Activated T-helper 1 cell treated with Interleukin-2 at 50 U/mL for 16 hours (primary cell): ENCODE results near the gene PRRT1.
"Not testable (repeated sequence)": the region's sequence is repeated elsewhere in the genome, so short reads cannot be mapped to it uniquely, and the experiment has no call there.

Experiments used
- DNase-seq: peaks from one replicate; pipeline ENCODE4 v3.0.0-alpha.2; 2020; ENCODE audit warnings: low read depth

Gene PRRT1

DNA sequence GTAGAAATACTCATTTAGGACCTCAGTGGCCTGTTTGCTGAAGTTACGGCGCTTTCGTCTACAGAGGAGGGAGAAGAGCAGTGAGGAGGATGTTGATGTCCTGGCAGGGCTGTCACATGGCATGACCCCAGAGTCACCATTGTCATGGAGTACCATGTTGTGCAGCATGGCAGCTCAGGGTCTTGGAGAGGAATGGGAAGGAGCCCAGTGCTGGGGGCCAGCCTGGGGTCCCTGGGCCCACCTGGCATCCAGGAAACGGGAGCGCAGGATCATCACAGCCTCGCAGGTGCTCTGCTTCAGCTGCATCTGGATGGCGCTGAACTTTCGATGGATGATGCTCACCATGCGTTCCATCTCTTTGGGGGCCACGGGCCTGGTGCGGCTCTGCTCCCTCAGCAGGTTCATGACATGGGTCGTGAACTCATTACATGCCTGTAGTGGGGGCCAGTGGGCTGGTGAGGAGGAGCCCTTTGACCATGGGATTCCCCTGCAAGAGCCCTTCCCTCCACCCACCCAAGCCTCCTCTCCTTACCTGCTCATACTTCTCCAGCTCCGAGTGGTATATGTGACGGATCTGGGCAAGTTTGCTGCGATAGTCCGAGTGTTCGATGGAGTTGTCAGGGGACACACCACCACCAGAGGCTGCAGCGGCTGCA, 36.1 kb upstream of the PRRT1 start:
- not testable (repeated sequence) for DNase-seq

DNA sequence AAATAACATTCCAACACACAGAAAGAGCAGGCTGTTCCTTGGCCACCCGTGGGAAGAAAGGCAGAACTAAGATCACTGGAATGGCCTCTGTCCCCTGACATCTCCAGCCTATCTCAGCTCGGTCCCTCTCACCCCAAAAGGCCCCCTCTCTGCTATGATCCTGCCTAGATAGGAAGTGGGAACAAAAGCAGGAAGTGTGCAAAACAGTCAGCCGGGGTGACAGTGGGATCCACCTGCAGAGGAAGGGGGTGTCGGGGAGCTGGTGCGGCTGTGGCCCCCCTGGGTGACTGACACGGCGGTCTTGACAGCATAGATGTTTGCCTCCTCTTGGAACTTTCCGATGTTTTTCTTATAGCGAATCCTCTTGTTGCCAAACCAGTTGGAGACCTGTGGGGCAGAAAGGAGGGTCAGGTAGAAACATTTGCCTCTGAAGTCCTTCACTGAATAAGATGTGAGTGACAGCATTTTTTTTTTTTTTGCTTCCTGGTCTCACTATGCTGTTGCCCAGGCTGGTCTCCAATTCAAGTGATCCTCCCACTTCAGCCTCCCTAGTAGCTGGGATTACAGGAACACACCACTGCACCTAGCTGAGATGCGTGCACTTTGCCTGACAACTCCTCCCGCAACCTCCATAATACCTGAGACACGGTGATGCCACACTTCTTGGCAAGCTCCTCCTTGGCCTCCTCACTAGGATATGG, 35.4 kb upstream of the PRRT1 start:
- no peak for DNase-seq

DNA sequence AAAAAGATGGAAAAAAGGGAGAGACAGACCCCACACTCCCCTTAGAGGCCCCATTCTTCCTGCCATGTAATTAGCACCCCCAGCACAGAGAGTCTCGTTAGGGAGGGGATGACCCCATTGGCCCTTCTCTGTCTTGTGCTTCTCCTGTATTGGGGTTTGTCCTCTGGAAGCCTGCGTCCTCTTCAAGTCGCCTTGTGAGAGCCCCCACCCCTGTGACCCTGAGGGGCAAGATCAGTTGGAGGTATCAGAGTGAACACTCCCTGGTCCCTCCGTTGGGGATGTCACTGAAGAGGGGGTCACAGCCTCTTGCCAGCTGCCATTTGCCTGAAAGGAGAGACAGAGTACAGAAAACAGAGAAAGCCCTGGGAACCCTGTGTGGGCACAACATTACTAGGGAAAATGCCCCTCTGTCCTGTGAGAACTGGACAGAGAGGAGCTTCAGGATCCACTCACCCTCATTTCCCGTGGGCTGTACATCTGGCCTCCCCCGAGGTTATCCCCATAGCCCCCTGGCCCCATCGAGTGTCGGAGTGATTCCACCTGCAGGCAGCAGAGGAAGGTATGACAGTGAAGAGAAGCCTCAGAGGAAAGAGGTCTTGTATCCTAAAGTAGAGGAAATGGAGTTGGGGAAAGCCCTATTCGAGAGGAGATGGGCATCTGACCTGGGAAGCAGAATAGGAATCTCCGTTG, 34.6 kb upstream of the PRRT1 start:
- not testable (repeated sequence) for DNase-seq

DNA sequence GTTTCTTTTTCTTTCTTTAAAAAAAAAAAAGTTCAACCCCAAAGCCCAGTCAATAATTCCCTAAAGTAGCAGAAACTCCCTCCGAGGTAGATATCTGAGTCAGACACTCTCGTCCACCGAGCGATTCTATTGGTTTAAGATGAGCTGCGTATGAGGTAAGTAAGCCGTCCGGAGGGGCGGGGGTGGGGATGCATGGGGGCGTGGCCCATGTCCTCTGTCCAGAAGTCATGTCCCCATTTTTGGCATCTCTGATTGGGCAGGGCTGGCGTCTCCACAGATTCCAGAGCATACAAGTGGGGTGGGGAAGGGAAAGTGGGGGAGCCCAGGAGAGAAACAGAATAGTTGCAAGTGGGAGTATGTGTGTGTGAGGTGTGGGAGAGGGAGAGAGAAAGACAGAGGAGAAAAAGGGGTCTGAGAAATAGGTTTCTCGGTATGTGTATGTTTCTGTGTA, 34.0 kb upstream of the PRRT1 start:
- not testable (repeated sequence) for DNase-seq

DNA sequence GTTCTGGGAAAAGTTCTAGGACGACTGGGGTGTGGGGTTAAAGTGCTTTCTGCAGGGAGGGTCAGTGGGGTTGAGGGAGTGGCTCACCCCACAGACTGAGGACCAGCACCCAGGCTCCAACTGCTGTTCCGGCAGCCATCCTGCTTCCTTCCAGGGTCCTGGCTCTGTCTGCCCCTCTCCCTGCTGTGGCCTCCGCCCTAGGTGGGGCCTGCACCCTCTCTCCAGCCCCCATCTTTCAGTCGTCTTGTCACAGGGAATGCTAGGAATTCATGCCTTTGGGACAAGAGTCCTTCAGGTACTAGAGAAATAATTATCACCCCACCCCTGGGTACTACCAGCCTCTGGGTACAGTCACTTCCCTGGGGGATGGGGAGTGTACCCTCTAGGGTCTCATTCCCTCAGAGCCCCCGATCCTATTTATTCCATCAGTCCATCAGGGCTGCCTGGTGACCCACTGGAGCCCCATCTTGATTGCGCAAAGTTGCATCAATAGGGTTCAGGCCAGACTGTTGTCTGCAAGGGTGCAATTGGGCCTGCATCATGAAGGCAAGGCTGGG, 32.4 kb upstream of the PRRT1 start, which contains the start of gene AGER:
TSS of gene AGER (minus strand) at position 170 of the 557 bp plus-strand sequence. CDS start at position 139, 31 bp downstream.
- no peak for DNase-seq

DNA sequence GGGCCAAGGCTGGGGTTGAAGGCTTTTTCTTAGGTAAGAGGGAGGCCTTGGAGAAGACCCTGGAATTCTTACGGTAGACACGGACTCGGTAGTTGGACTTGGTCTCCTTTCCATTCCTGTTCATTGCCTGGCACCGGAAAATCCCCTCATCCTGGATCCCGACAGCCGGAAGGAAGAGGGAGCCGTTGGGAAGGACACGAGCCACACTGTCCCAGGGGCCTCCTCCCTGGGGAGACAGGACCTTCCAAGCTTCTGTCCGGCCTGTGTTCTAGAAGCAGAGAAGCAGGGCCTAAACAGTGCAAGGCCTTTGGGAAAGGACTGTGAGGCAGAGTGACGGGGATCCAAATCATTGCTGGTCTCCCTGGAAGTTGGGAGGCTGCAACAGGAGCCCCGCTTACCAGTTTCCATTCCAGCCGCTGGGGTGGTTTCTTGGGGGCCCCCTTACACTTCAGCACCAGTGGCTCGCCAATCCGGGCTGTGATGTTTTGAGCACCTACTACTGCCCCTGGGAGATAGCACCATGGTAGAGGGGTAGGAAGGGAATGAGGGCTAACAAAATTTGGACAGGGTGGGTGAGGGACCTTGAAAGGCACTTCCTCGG, 31.8 kb upstream of the PRRT1 start:
- DNase-seq: no peak

DNA sequence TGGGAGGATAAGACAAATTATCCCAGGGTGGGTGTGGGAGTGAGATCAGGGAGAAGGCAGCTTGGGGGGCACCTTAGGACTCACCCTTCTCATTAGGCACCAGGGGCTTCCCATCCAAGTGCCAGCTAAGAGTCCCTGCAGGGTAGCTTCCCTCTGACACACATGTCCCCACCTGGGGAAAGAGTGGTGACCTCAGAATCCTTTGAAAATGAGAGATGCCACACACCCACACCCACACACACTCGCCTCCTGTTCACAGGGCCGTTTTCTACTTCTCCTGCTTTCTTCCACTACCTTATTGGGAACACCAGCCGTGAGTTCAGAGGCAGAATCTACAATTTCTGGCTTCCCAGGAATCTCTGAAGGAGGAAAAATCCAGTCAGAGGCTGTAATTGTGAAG, 31.3 kb upstream of the PRRT1 start:
- no peak for DNase-seq

DNA sequence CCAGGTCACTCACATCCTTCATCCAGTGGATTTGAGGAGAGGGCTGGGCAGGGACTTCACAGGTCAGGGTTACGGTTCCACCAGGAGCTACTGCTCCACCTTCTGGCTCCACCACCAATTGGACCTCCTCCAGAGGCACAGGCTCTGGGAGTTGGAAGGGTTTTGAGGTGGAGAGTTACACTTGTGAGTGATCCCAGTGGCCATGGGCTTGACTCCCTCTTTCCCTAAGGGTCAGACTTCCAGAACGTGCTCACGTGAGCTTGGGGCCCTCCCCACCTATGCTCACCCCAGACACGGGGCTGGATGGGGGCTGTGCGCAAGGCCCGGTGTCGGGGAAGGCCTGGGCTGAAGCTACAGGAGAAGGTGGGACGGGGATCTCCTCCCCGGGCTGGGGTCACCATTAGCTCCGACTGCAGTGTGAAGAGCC, 30.8 kb upstream of the PRRT1 start:
- no peak for DNase-seq

DNA sequence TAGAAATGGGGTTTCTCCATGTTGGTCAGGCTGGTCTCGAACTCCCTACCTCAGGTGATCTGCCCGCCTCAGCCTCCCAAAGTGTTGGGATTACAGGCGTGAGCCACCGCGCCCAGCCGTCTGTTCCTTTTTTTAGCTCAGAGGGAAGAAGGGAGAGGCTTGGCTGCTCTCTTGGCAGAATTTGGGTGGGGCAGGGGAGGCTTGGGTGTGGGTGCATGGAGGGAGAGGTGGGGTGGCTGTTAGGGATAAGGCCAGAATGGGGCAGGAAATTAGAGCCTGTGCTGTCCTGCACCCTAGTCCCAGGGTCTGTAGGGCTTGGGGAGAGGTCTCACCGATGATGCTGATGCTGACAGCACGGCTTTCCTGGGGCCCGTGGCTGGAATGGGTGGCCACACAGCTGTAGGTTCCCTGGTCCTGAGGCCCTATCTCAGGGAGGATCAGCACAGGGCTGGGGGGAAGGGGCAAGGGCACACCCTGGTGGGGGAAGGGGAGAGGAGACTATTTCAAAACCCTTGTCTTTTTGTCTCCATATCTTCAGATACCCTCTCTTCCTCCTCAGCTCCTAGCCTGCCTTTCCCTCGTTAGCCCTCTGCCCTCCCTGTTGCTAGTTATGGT, 30.3 kb upstream of the PRRT1 start:
- no peak for DNase-seq

DNA sequence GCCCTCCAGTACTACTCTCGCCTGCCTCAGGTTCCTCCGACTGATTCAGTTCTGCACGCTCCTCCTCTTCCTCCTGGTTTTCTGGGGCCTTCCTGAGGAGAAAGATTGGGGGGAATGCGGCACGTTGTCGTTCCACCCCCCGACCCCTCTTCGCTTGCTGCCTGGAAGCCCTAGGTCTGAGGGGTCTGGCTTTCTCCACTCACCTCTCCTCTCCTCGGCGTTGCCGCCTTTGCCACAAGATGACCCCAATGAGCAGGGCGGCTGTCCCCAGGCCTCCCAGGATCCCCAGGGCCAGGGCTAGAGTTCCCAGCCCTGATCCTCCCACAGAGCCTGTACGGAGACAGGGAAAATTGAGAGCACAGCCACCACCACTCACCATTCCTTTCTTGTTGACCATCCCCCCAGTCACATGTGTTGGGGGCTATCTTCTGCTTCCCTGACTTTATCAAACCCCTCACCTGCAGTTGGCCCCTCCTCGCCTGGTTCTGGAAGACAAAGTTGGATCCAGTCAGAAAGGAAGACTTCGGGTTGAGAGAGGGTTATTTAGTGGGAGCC, 29.5 kb upstream of the PRRT1 start:
- no peak for DNase-seq

DNA sequence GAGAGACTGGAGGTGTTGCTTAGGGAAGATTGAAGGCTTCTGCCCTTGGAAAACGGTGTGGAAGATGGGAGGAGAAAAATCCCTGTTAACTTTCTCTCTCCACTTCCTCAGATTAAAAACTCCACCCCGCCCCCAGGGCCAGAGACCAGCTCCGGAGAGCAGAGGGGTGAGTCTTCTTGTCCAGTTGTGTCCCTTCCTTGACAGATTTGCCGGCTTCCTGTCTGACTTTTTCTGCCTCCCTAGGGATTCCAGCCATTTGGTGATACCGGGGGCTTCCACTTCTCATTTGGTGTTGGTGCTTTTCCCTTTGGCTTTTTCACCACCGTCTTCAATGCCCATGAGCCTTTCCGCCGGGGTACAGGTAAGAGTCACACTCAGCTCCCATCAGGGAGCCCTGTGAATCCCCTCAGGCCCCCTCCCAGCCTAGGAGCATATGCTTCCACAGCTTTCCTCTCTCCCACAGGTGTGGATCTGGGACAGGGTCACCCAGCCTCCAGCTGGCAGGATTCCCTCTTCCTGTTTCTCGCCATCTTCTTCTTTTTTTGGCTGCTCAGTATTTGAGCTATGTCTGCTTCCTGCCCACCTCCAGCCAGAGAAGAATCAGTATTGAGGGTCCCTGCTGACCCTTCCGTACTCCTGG, 28.1 kb upstream of the PRRT1 start:
- no peak for DNase-seq

DNA sequence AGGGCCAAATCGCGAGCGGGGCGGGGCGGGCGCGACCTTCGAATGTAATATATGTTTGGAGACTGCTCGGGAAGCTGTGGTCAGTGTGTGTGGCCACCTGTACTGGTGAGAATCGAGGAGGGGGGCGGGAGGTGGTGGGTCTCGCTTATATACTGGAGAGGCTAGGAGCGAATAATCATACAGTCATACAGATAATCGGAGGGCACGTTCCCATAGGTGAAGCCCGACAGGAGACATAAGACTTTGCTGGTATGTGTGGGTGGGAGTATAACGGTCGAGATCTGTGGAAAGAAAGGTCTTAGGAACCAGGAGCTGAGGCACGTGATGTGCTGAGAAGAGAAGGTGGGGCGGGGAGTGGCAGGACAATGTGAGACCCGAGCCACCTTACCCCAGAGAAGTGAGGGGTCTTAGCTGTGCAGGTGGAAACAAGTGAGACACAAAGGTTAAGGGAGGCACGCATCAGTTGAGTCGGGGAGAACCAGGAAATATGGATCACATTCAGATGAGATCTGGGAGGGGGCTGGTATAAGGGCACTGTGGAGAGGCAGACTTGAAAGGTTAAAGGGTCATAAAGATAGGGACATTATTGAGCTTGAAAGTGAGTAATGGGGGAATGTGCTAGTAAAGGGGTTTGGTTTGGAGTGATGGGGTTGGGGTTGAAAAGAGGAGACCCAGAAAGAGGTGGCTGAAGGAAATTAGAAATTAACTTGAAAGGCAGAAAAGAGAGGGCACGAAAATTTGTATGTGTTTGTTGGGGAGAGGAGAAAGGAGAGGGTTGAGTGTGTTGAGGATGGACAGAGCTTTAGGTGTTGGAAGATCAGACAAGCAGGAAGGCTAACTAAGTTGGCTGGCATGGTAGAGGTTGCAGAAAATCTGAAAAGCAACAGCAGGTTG, 27.1 kb upstream of the PRRT1 start:
- no peak for DNase-seq

DNA sequence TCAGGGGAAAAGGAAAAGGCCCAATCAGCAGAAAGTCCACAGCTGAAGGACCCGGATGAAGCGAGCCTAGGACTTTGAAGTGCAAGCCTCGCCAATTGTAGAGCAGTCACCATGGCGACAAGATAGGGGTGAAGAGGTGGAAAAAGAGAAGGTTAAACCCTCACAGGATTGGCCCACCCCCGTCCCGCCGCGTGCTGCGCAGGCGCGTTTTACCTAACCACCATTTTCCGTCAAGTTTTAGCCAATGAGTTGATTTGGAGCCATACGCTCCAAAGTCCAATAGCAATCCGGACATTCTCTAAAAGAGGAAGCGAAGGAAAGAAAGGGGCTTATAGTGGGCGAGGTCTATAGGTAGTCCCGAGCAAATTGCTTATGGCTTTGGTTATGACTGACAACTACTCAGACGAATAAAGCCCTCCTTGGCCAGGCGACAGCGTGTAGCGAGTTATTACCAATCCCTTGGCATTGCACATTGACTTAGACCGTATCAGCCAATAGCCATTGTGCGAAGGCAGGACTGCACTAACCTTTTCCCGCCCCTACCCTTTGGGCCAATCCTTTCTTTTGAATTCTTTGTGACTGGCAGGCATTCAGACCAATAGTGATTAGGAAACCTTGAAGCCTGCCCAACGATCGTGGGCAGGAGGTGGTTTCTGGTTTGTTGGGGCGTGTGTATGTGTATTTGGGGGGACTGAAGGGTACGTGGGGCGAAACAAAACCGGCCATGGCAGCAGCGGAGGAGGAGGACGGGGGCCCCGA, 26.2 kb upstream of the PRRT1 start, which contains the start of gene RNF5:
TSS of gene RNF5 (plus strand) at position 618 of the 759 bp plus-strand sequence. CDS start at position 725, 107 bp downstream.
- peak; percentile 84 for DNase-seq

DNA sequence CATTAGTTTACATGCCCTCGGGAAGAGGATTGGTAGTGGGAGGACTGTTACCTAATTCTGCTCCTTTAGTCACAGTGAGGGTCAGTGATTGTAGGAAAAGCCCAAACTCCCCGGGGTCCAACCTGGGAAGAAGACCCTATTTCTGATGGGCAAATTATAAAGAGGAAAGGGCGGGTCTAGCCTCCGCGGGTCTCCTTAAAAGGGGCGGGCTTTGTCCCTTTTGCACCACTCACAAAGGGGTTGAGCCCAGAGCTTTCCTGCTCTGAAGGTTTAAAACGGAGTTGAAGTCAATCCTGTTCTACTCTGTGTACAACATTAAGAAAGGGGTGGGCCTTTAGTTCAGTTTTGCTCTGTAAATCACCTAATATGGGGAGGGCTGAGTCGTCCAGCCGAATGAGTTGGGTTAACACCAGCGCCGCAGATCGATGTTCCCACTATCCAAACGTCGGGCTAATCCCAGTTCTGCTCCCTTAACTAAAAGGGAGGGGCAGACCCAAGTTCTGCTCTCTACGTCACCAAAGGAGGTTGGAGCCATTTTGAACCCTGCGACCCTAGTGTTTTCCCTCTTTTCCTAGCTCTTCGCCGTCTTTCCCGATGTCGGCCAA, 25.5 kb upstream of the PRRT1 start:
- no peak for DNase-seq

DNA sequence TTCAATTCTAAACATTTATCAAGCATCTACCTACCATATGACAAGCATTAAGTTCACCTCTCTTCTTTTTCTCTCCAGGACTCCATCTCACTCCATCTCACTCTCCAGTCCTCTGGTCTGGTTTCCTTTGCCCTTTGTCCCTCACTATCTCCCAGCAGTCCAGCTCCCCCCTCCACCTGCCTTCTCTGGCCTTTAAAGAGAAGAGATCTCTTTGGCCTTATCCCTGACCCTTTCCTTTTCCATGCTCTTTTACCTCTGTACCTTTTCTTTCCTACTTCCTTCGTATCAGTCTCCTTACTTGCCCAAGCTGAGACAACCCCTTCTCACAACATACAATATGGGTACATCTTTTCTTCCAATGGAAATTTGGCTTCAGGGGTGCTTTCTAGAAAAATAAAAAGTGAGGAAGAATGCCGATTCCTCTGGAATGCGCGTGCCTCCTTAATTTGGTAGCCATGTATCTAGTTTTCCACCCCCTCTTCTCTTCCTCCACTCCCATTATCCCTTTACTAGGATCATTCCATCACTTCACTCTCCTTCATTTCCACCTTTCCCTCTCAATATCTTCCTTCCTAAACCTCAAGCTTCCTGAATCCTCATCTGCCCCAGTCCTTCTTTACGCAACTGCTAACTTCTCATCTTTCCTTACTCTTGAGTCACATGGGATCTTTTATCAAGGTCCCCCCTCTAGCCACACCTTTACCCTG, 24.9 kb upstream of the PRRT1 start:
- DNase-seq: no peak

DNA sequence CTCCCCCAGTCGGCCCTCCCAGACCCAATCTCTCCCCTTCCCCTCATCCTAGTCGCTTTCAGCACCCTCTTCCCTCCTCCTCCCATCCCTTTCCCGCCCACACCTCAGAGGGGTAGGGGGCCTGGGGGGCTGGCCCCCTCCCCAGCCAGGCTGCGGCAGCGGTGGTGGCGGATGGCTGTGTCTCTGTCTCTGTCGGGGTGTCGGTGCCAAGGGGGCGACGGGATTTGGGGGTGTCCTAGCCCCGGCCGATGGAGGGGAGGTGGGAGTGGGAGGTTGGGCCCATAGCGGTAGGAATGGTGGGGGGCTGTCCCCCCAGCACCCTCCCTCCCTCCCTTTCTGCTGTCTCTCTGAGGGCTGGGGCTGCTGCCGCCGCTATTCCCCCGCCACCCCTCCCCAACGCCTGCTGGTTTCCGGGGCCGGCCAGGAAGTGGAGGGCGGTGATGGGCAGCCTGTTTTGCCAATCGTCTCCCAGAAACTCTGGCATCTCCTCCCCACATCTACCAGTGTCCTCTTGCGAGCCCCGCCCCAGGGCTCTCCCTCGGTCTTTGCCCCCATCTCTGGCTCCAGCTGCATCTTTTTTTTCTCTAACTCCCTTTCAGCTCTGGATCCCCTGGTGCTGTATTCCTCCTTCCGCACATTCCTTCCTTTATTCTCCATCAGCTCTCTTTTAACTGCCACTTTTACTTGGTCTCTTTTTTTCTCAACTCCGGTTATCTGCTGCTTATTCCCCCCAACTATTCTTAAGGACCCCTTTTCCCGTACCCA, 24.2 kb upstream of the PRRT1 start, which contains the start of gene AGPAT1:
TSS of gene AGPAT1 (minus strand) at position 374 of the 765 bp plus-strand sequence. CDS start 4,588 bp downstream, outside the sequence.
- peak; percentile 93 for DNase-seq

DNA sequence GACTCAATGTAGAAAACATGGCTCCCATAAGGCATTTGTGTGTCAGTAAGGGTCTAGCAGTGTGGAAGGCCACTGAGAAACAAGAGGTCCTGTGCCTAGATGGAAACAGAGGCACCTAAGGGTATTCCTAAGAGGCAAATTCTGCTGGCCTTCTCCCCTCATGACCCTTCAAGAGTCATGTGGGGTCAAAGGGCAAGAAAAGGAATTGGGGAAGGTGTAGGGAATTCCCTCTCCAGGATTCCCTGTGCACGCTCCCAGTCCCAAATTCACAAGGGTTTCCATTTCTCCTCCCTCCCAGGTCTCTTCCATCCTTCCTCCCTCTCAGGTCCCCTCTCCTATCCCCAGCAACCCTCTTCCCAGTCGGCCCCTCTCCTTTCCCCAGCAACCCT, 23.6 kb upstream of the PRRT1 start:
- no peak for DNase-seq
